Measurements from ENCODE around the gene KLHL26.

DNA sequence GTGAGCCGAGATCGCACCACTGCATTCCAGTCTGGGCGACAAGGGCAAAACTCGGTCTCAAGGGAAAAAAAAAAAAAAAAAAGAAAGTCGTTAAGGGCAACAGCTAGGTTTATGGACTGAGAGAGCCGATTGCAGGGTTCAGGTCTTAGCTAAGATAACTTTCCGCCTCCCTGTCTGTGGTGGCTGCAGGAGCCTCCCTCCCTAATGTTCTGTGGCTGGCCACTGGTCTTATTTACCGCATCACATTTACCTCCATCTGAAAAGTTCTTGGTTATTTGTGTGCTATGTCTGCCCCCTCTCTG lies 45.9 kb downstream of the KLHL26 start:
- TF ChIP-seq, protein P1, sequence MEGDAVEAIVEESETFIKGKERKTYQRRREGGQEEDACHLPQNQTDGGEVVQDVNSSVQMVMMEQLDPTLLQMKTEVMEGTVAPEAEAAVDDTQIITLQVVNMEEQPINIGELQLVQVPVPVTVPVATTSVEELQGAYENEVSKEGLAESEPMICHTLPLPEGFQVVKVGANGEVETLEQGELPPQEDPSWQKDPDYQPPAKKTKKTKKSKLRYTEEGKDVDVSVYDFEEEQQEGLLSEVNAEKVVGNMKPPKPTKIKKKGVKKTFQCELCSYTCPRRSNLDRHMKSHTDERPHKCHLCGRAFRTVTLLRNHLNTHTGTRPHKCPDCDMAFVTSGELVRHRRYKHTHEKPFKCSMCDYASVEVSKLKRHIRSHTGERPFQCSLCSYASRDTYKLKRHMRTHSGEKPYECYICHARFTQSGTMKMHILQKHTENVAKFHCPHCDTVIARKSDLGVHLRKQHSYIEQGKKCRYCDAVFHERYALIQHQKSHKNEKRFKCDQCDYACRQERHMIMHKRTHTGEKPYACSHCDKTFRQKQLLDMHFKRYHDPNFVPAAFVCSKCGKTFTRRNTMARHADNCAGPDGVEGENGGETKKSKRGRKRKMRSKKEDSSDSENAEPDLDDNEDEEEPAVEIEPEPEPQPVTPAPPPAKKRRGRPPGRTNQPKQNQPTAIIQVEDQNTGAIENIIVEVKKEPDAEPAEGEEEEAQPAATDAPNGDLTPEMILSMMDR (IDR thresholded peaks at IDR 0.05), result no peak
- no peak for TF ChIP-seq POLR2AphosphoS5 (IDR thresholded peaks at IDR 0.05; ENCODE audit: insufficient read depth in 1 of 2, low read depth in 1 of 2)

All from vagina (tissue), 2 donors.